Measurements from ENCODE around the gene SAFB2.
"Not testable (repeated sequence)": the region's sequence is repeated elsewhere in the genome, so short reads cannot be mapped to it uniquely, and the experiment has no call there.

SAFB2 gene

DNA sequence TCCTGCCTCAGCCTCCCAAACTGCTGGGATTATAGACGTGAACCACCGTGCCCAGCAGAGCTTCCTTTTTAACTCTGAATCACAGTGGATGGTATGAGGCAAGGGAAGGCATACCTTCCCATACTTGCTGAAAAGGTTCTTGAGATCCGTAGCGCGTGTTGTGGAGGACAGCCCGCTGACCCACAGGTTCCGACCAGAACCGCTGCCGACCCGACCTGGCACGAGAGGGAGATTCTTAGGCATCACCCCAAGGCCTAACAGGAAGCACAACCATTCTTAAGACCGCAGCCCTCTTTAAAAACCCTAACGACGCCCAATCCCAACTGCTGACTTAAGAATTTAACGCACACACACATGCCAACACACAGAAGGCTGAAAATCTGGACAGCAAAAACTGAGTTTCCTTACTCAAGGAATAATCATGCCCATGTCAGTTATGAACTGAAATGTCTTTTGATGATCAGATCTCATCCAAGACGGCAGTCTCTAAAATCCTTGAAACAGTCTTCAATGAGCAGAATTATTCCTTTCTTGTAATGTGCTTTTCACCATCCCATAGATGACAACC is 12.6 kb downstream of the SAFB2 start:
- no peak overlapping the region for H3K9ac ChIP-seq (ENCODE audit: low read depth in 1 of 2, low read length in 2 of 2)
- H3K36me3 ChIP-seq (ENCODE audit: control insufficient read depth in 2 of 2, insufficient read depth in 2 of 2, low read length in 2 of 2) = peaks cover 68 to 79% of the 10 kb centered on the region in 2 donors
- H3K27ac ChIP-seq (ENCODE audit: low read depth in 2 of 2, low read length in 2 of 2) = no peak overlapping the region
- no peaks in the 10 kb centered on the region for H3K4me1 ChIP-seq (ENCODE audit: control insufficient read depth in 2 of 2, insufficient read depth in 2 of 2, low read length in 2 of 2)
- no peaks in the 10 kb centered on the region for H3K9me3 ChIP-seq (ENCODE audit: control insufficient read depth in 2 of 2, low read length in 2 of 2)
- no peak overlapping the region for H3K4me3 ChIP-seq (ENCODE audit: low read length in 2 of 2)
- H3K27me3 ChIP-seq (ENCODE audit: control insufficient read depth in 2 of 2, insufficient read depth in 2 of 2, low read length in 2 of 2) = no peaks in the 10 kb centered on the region

DNA sequence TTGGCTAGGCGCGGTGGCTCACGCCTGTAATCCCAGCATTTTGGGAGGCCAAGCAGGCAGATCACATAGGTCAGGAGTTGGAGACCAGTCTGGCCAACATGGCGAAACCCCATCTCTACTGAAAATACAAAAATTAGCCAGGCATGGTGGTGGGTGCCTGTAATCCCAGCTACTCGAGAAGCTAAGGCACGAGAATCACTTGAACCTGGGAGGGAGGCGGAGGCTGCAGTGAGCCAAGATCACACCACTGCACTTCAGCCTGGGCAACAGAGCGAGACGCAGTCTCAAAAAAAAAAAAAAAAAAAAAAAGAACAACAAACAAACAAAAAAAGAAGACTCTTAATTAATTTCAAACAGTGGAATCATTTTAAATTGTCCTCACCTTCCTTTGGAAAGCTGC is 13.8 kb downstream of the SAFB2 start:
- not testable (repeated sequence) for H3K9ac ChIP-seq (ENCODE audit: low read depth in 1 of 2, low read length in 2 of 2); H3K9me3 ChIP-seq (ENCODE audit: control insufficient read depth in 2 of 2, low read length in 2 of 2)
- H3K36me3 ChIP-seq (ENCODE audit: control insufficient read depth in 2 of 2, insufficient read depth in 2 of 2, low read length in 2 of 2) = peaks cover 67 to 81% of the 10 kb centered on the region in 2 donors

GRCh38 chr19:5608291-5608690 is 14.3 kb downstream of the SAFB2 start:
- no peaks in the 10 kb centered on the region for H3K4me1 ChIP-seq (ENCODE audit: control insufficient read depth in 2 of 2, insufficient read depth in 2 of 2, low read length in 2 of 2)
- no peak overlapping the region for H3K4me3 ChIP-seq (ENCODE audit: low read length in 2 of 2)
- no peaks in the 10 kb centered on the region for H3K9me3 ChIP-seq (ENCODE audit: control insufficient read depth in 2 of 2, low read length in 2 of 2)
- no peak overlapping the region for H3K27ac ChIP-seq (ENCODE audit: low read depth in 2 of 2, low read length in 2 of 2)
- no peak overlapping the region for H3K9ac ChIP-seq (ENCODE audit: low read depth in 1 of 2, low read length in 2 of 2)
- H3K27me3 ChIP-seq (ENCODE audit: control insufficient read depth in 2 of 2, insufficient read depth in 2 of 2, low read length in 2 of 2) = no peaks in the 10 kb centered on the region
- H3K36me3 ChIP-seq (ENCODE audit: control insufficient read depth in 2 of 2, insufficient read depth in 2 of 2, low read length in 2 of 2) = peaks cover 66 to 81% of the 10 kb centered on the region in 2 donors

More for the DNA sequence above, 13.8 kb downstream of the SAFB2 start:
- H3K4me3 ChIP-seq (ENCODE audit: low read length in 2 of 2); H3K27ac ChIP-seq (ENCODE audit: low read depth in 2 of 2, low read length in 2 of 2); H3K4me1 ChIP-seq (ENCODE audit: control insufficient read depth in 2 of 2, insufficient read depth in 2 of 2, low read length in 2 of 2); H3K27me3 ChIP-seq (ENCODE audit: control insufficient read depth in 2 of 2, insufficient read depth in 2 of 2, low read length in 2 of 2): not testable (repeated sequence)

DNA sequence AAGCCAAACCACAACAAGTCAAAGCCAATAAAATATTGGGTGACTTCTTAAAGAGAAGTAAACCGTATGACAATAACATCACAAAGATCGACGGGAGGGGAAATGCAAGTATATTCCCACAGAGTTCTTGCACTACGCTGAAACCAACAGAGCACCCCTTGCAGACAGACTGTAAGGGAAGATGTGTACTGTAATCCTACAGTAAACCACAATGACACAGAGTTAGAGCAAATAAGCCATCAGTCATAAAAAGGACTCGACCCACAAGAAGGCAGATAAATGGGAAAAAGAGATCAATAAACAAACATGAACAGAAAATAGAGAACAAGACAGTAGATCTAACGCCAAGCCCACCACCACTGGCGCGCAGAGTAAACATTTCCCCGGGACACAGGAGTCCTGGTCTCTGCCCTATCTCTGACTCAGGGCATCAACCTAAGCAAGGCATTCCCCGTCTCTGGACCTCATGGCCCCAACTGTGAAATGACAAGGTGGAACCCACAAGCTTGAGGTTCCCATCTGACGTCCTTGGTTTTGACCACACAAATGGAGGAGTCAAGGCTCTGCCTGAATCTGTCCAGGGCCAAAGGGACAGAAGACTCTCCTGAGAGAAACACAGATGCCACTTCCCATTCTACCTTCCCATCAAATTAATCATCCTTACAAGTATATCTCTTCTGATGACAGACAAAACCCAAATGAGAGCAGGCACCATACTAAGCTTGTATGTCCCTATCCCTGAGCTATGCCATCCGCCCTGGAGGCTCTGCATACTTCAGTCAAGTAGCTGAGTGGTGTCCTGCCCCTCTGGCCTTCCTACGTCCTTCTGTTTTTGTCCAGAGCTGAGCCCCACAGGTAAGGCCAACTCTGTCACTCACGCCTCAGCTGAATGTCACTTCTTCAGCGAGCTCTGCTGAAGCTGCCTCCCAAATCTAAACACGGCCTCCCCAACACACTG is 15.0 kb downstream of the SAFB2 start:
- Histone ChIP-seq H3K9ac (ENCODE audit: low read depth in 1 of 2, low read length in 2 of 2) (no peak overlapping the region), H3K36me3 (ENCODE audit: control insufficient read depth in 2 of 2, insufficient read depth in 2 of 2, low read length in 2 of 2) (peaks cover 61 to 79% of the 10 kb centered on the region in 2 donors), H3K27ac (ENCODE audit: low read depth in 2 of 2, low read length in 2 of 2) (no peak overlapping the region), H3K9me3 (ENCODE audit: control insufficient read depth in 2 of 2, low read length in 2 of 2) (no peaks in the 10 kb centered on the region), H3K4me3 (ENCODE audit: low read length in 2 of 2) (no peak overlapping the region), H3K4me1 (ENCODE audit: control insufficient read depth in 2 of 2, insufficient read depth in 2 of 2, low read length in 2 of 2) (no peaks in the 10 kb centered on the region), H3K27me3 (ENCODE audit: control insufficient read depth in 2 of 2, insufficient read depth in 2 of 2, low read length in 2 of 2) (no peaks in the 10 kb centered on the region)

DNA sequence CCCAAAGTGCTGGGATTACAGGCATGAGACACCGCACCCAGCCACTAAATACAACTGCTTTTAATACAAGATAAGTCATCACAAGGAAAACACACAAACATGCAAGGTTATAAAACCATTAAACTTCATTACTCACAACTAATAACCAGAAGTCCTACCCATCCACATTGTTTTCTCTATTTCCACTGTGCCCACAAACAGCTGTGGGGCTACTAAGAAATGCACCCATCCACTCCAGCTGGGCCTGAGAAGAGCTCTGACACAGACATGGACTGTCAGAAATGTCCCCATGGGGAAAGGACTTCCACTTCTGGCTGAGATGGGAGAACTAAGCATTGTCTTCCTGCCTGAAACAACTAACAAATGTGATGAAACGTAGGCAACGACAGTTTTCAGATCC is 17.2 kb downstream of the SAFB2 start:
- Histone ChIP-seq H3K27ac (ENCODE audit: low read depth in 2 of 2, low read length in 2 of 2) (no peak overlapping the region), H3K9ac (ENCODE audit: low read depth in 1 of 2, low read length in 2 of 2) (peak overlapping the region in 1 of 2 donors; percentile 41), H3K27me3 (ENCODE audit: control insufficient read depth in 2 of 2, insufficient read depth in 2 of 2, low read length in 2 of 2) (no peaks in the 10 kb centered on the region), H3K36me3 (ENCODE audit: control insufficient read depth in 2 of 2, insufficient read depth in 2 of 2, low read length in 2 of 2) (peaks cover 62 to 84% of the 10 kb centered on the region in 2 donors), H3K4me3 (ENCODE audit: low read length in 2 of 2) (no peak overlapping the region), H3K9me3 (ENCODE audit: control insufficient read depth in 2 of 2, low read length in 2 of 2) (no peaks in the 10 kb centered on the region), H3K4me1 (ENCODE audit: control insufficient read depth in 2 of 2, insufficient read depth in 2 of 2, low read length in 2 of 2) (no peaks in the 10 kb centered on the region)

DNA sequence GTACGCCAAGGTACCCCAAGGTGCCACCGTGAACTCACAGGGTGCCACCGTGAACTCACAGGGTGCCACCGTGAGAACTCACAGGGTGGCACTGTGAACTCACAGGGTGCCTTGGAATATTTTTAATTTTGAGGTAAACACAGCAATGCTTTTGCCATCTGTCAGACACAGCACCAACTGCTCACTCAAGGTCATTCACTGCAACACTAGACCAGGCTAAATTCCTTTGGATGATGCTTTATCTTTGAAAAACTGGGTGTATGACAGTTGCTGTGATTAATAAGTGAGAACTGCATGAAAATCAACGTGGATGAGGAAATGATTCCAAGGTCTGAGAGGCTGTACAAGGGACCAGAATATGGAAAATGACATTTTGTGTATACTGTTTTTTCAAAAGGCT is 18.9 kb downstream of the SAFB2 start:
- Histone ChIP-seq H3K27me3 (ENCODE audit: control insufficient read depth in 2 of 2, insufficient read depth in 2 of 2, low read length in 2 of 2) (no peaks in the 10 kb centered on the region), H3K9me3 (ENCODE audit: control insufficient read depth in 2 of 2, low read length in 2 of 2) (no peaks in the 10 kb centered on the region), H3K27ac (ENCODE audit: low read depth in 2 of 2, low read length in 2 of 2) (no peak overlapping the region), H3K9ac (ENCODE audit: low read depth in 1 of 2, low read length in 2 of 2) (no peak overlapping the region), H3K36me3 (ENCODE audit: control insufficient read depth in 2 of 2, insufficient read depth in 2 of 2, low read length in 2 of 2) (peaks cover 68 to 84% of the 10 kb centered on the region in 2 donors), H3K4me1 (ENCODE audit: control insufficient read depth in 2 of 2, insufficient read depth in 2 of 2, low read length in 2 of 2) (no peaks in the 10 kb centered on the region), H3K4me3 (ENCODE audit: low read length in 2 of 2) (no peak overlapping the region)

- Histone ChIP-seq H3K27ac (ENCODE audit: low read depth in 2 of 2, low read length in 2 of 2) (no peak overlapping the region), H3K4me1 (ENCODE audit: control insufficient read depth in 2 of 2, insufficient read depth in 2 of 2, low read length in 2 of 2) (no peaks in the 10 kb centered on the region), H3K27me3 (ENCODE audit: control insufficient read depth in 2 of 2, insufficient read depth in 2 of 2, low read length in 2 of 2) (no peaks in the 10 kb centered on the region), H3K9ac (ENCODE audit: low read depth in 1 of 2, low read length in 2 of 2) (no peak overlapping the region), H3K4me3 (ENCODE audit: low read length in 2 of 2) (no peak overlapping the region), H3K9me3 (ENCODE audit: control insufficient read depth in 2 of 2, low read length in 2 of 2) (no peaks in the 10 kb centered on the region), H3K36me3 (ENCODE audit: control insufficient read depth in 2 of 2, insufficient read depth in 2 of 2, low read length in 2 of 2) (peaks cover 75 to 87% of the 10 kb centered on the region in 2 donors)
Observed at GRCh38 chr19:5600797-5601196, 21.8 kb downstream of the SAFB2 start.

DNA sequence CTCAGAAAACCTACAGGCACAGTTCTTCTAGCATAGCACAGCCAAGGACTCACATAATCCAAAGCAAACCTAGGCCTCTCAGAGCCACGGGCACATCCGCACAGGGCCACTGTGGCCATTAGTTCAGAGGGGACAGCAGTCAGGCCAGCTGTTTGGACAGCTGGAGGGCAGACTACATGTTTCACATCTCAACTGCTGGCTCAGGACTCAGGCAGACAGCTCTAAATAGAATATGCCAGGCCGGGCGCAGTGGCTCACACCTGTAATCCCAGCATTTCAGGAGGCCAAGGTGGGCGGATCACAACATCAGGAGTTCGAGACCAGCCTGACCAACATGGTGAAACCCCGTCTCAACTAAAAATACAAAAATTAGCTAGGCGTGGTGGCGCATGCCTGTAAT is 26.8 kb downstream of the SAFB2 start:
- H3K9ac ChIP-seq (ENCODE audit: low read depth in 1 of 2, low read length in 2 of 2) = no peak overlapping the region
- no peaks in the 10 kb centered on the region for H3K9me3 ChIP-seq (ENCODE audit: control insufficient read depth in 2 of 2, low read length in 2 of 2)
- H3K4me3 ChIP-seq (ENCODE audit: low read length in 2 of 2) = no peak overlapping the region
- H3K27ac ChIP-seq (ENCODE audit: low read depth in 2 of 2, low read length in 2 of 2) = no peak overlapping the region
- no peaks in the 10 kb centered on the region for H3K4me1 ChIP-seq (ENCODE audit: control insufficient read depth in 2 of 2, insufficient read depth in 2 of 2, low read length in 2 of 2)
- H3K27me3 ChIP-seq (ENCODE audit: control insufficient read depth in 2 of 2, insufficient read depth in 2 of 2, low read length in 2 of 2) = no peaks in the 10 kb centered on the region
- peaks cover 90 to 91% of the 10 kb centered on the region in 2 donors for H3K36me3 ChIP-seq (ENCODE audit: control insufficient read depth in 2 of 2, insufficient read depth in 2 of 2, low read length in 2 of 2)

DNA sequence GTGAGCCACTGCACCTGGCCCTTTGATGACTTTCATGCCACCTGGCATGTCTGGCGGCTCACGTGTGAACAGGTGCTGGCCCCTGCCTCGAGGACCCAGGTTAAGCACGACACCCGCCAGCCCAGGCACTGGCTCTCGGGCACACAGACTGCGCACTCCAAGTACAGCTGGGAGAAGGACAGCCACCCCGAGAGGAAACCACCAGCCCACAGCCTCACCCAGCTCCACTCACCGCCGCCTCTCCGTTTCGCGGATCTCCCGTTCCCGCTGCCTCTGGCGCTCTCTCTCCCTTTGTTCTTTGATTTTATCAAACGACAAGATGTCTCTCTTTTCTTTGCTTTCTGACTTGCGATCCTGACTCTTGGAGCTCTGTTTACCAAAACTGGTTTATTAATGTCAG is 27.4 kb downstream of the SAFB2 start:
- H3K9me3 ChIP-seq (ENCODE audit: control insufficient read depth in 2 of 2, low read length in 2 of 2) = no peaks in the 10 kb centered on the region
- H3K9ac ChIP-seq (ENCODE audit: low read depth in 1 of 2, low read length in 2 of 2) = no peak overlapping the region
- no peaks in the 10 kb centered on the region for H3K4me1 ChIP-seq (ENCODE audit: control insufficient read depth in 2 of 2, insufficient read depth in 2 of 2, low read length in 2 of 2)
- peaks cover 89 to 90% of the 10 kb centered on the region in 2 donors for H3K36me3 ChIP-seq (ENCODE audit: control insufficient read depth in 2 of 2, insufficient read depth in 2 of 2, low read length in 2 of 2)
- no peak overlapping the region for H3K27ac ChIP-seq (ENCODE audit: low read depth in 2 of 2, low read length in 2 of 2)
- H3K27me3 ChIP-seq (ENCODE audit: control insufficient read depth in 2 of 2, insufficient read depth in 2 of 2, low read length in 2 of 2) = no peaks in the 10 kb centered on the region
- no peak overlapping the region for H3K4me3 ChIP-seq (ENCODE audit: low read length in 2 of 2)

DNA sequence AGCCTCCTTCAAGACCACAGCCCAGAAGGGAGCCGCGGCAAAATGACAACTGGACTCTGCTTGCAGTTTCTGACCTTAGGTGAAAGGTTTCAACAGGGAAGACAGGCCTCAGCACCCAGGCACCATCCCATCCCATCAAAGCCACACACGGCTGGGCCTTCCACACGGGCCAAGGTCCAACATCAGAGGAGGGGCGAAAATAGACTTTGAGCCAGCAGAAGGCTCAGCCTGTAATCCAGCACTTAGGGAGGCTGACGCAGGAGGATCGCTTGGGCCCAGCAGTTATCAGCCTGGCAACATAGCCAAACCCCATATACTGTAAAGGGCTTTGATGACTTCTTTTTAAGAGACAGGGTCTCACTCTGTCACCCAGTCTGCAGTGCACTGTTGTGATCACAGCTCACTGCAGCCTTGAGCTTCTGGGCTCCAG is 28.0 kb downstream of the SAFB2 start:
- Histone ChIP-seq H3K27ac (ENCODE audit: low read depth in 2 of 2, low read length in 2 of 2) (no peak overlapping the region), H3K36me3 (ENCODE audit: control insufficient read depth in 2 of 2, insufficient read depth in 2 of 2, low read length in 2 of 2) (peaks cover 89 to 90% of the 10 kb centered on the region in 2 donors), H3K27me3 (ENCODE audit: control insufficient read depth in 2 of 2, insufficient read depth in 2 of 2, low read length in 2 of 2) (no peaks in the 10 kb centered on the region), H3K9me3 (ENCODE audit: control insufficient read depth in 2 of 2, low read length in 2 of 2) (no peaks in the 10 kb centered on the region), H3K4me3 (ENCODE audit: low read length in 2 of 2) (no peak overlapping the region), H3K9ac (ENCODE audit: low read depth in 1 of 2, low read length in 2 of 2) (no peak overlapping the region), H3K4me1 (ENCODE audit: control insufficient read depth in 2 of 2, insufficient read depth in 2 of 2, low read length in 2 of 2) (no peaks in the 10 kb centered on the region)
